Astrocyte (in vitro differentiated cells and primary cell): ENCODE measurements around the gene PIK3R6. TPM values are rescaled to one million over a fixed set of nuclear protein-coding genes. Genes with fewer than 3 reads are reported as not detected.
"Not testable (repeated sequence)": the region's sequence is repeated elsewhere in the genome, so short reads cannot be mapped to it uniquely, and the experiment has no call there.

Source experiments
- DNase-seq: peaks from one replicate; pipeline ENCODE4 v3.0.0-alpha.2; 2010; ENCODE audit warnings: low read depth
- FAIRE-seq: peaks from 2 replicates; lab custom pipeline; 2011; peaks lifted over from hg19 to GRCh38; lab: Jason Lieb, UNC
- H2AFZ ChIP-seq: 2 replicates; pipeline ENCODE4 v1.6.0; 2012; ENCODE audit warnings: low read depth, low read length, inconsistent platforms
- H3K27ac ChIP-seq: 2 replicates; pipeline ENCODE4 v1.5.1; 2011; ENCODE audit warnings: low read depth, low read length, inconsistent platforms
- H3K27me3 ChIP-seq: 2 replicates; pipeline ENCODE4 v1.6.0; 2011; ENCODE audit warnings: low read length, inconsistent platforms; ENCODE audit not compliant: insufficient read depth
- H3K36me3 ChIP-seq: 2 replicates; pipeline ENCODE4 v1.5.1; 2011; ENCODE audit warnings: low read length, inconsistent platforms; ENCODE audit not compliant: insufficient read depth
- H3K4me1 ChIP-seq: 2 replicates; pipeline ENCODE4 v1.5.1; 2011; ENCODE audit warnings: low read length, inconsistent platforms; ENCODE audit not compliant: insufficient read depth
- H3K4me2 ChIP-seq: 2 replicates; pipeline ENCODE4 v1.6.0; 2012; ENCODE audit warnings: low read length, inconsistent platforms
- H3K4me3 ChIP-seq: 2 replicates; pipeline ENCODE4 v1.5.1; 2011; ENCODE audit warnings: low read depth, mild to moderate bottlenecking, low read length, inconsistent platforms; ENCODE audit not compliant: insufficient read depth
- H3K79me2 ChIP-seq: 2 replicates; pipeline ENCODE4 v1.6.0; 2012; ENCODE audit warnings: mild to moderate bottlenecking, low read length, inconsistent platforms; ENCODE audit not compliant: insufficient read depth
- H3K9ac ChIP-seq: 2 replicates; pipeline ENCODE4 v1.6.0; 2012; ENCODE audit warnings: mild to moderate bottlenecking, low read length, inconsistent platforms
- H3K9me3 ChIP-seq: 2 replicates; pipeline ENCODE4 v1.5.1; 2012; ENCODE audit warnings: low read depth, mild to moderate bottlenecking, low read length, inconsistent platforms; ENCODE audit not compliant: insufficient read depth
- H4K20me1 ChIP-seq: 2 replicates; pipeline ENCODE4 v1.6.0; 2012; ENCODE audit warnings: low read length, inconsistent platforms; ENCODE audit not compliant: insufficient read depth
- H3K27ac Mint-ChIP-seq: one replicate; pipeline ENCODE4 v1.8.0; 2021; ENCODE audit warnings: mild to moderate bottlenecking, mixed read lengths; ENCODE audit not compliant: unreplicated experiment
- H3K27me3 Mint-ChIP-seq: one replicate; pipeline ENCODE4 v1.8.0; 2021; ENCODE audit warnings: low read depth, mixed read lengths; ENCODE audit not compliant: unreplicated experiment
- H3K36me3 Mint-ChIP-seq: one replicate; pipeline ENCODE4 v1.8.0; 2021; ENCODE audit warnings: low read depth, mixed read lengths; ENCODE audit not compliant: unreplicated experiment
- H3K4me1 Mint-ChIP-seq: one replicate; pipeline ENCODE4 v1.8.0; 2021; ENCODE audit warnings: low read depth, mixed read lengths; ENCODE audit not compliant: unreplicated experiment
- H3K4me3 Mint-ChIP-seq: one replicate; pipeline ENCODE4 v1.8.0; 2021; ENCODE audit warnings: mild to moderate bottlenecking, moderate library complexity, mixed read lengths; ENCODE audit not compliant: unreplicated experiment
- H3K9me3 Mint-ChIP-seq: one replicate; pipeline ENCODE4 v1.8.0; 2021; ENCODE audit warnings: mild to moderate bottlenecking, mixed read lengths; ENCODE audit not compliant: unreplicated experiment
- EZH2 ChIP-seq: IDR thresholded peaks from 2 replicates; pipeline ENCODE4 v1.6.1; 2012; ENCODE audit warnings: mild to moderate bottlenecking, low read length, inconsistent platforms; ENCODE audit not compliant: insufficient read depth
- total RNA-seq: library from RNA; stranded (reverse); gene quantifications from 2 replicates; pipeline ENCODE4 v1.2.1, GENCODE V29; 2021
- TF ChIP-seq, protein P1 (sequence below): IDR thresholded peaks from 2 replicates; pipeline ENCODE4 v1.5.1; 2011; ENCODE audit warnings: low read depth, mild to moderate bottlenecking, inconsistent platforms, low read length, moderate library complexity; ENCODE audit not compliant: insufficient read depth

Gene PIK3R6
- total RNA-seq, 1 donor from 2014 or later, result not detected

DNA sequence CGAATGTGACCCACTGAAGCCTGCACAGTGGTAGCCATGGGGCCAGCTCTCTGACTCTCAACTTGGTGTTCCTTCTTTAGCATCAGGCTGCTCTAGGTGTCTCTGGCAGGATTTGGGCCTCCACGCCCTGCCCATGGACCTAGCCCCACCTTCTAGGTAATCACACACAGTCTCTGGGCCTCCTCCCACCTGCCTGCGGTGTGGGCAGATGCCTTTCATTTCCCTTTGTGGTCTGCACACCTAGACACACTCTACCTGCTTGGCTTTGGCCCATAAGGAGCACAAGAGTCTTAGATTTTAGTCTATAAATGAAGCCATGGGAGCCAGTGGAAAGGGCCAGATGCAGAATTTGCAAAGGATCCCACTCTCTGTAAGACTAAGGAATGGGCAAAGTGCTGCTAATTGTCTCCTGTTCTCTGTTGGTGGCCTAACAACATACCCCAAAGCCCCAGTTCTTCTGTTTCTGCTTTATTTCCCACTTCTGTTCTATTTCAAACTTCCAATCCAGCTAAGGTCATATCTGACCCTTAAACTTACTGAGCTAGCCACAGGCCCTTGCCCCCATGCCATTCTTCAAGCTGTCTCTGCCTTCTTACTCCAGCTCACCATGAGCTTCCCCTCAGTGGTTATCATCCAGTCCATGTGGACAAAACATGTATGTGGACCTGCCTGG, 61.1 kb downstream of the PIK3R6 start:
- no peaks in the 10 kb centered on the region for H4K20me1 ChIP-seq
- no peaks in the 10 kb centered on the region for H3K4me1 ChIP-seq
- peaks cover 3% of the 10 kb centered on the region for H3K4me1 Mint-ChIP-seq
- peaks cover 6% of the 10 kb centered on the region for H3K27me3 ChIP-seq
- no peak overlapping the region for H3K9ac ChIP-seq
- H3K27ac Mint-ChIP-seq, result no peak overlapping the region
- FAIRE-seq, result no peak
- H3K79me2 ChIP-seq, result no peaks in the 10 kb centered on the region
- H3K27me3 Mint-ChIP-seq, result peaks cover 38% of the 10 kb centered on the region
- no peaks in the 10 kb centered on the region for H3K9me3 ChIP-seq
- peaks cover 4% of the 10 kb centered on the region for H3K36me3 Mint-ChIP-seq
- H3K4me3 ChIP-seq, result no peak overlapping the region
- TF ChIP-seq, protein P1, sequence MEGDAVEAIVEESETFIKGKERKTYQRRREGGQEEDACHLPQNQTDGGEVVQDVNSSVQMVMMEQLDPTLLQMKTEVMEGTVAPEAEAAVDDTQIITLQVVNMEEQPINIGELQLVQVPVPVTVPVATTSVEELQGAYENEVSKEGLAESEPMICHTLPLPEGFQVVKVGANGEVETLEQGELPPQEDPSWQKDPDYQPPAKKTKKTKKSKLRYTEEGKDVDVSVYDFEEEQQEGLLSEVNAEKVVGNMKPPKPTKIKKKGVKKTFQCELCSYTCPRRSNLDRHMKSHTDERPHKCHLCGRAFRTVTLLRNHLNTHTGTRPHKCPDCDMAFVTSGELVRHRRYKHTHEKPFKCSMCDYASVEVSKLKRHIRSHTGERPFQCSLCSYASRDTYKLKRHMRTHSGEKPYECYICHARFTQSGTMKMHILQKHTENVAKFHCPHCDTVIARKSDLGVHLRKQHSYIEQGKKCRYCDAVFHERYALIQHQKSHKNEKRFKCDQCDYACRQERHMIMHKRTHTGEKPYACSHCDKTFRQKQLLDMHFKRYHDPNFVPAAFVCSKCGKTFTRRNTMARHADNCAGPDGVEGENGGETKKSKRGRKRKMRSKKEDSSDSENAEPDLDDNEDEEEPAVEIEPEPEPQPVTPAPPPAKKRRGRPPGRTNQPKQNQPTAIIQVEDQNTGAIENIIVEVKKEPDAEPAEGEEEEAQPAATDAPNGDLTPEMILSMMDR, result no peak
- no peak for TF ChIP-seq EZH2
- no peaks in the 10 kb centered on the region for H3K36me3 ChIP-seq
- no peak for DNase-seq
- no peak overlapping the region for H3K4me2 ChIP-seq
- no peak overlapping the region for H2AFZ ChIP-seq
- H3K27ac ChIP-seq, result no peak overlapping the region
- H3K9me3 Mint-ChIP-seq, result peaks cover 14% of the 10 kb centered on the region
- H3K4me3 Mint-ChIP-seq, result peak overlapping the region; percentile 4

DNA sequence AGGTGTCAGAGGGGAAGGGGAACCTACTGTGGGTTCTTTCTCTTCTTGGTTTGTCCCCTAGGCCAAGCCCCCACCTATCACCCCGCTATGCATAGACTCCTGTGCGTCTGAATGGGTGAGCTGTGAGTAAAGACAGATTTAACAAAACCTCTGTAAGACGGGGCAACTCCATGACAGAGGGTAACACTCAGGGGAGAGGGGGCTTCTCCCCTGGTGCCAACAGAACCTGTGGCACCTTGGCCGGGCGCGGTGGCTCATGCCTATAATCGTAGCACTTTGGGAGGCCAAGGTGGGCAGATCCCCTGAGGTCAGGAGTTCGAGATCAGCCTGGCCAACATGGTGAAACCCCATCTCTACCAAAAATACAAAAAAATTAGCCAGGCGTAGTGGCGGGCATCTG, 62.1 kb downstream of the PIK3R6 start:
- Mint-ChIP-seq H3K27me3 (peaks cover 39% of the 10 kb centered on the region), H3K9me3 (peaks cover 14% of the 10 kb centered on the region)
- not testable (repeated sequence) for H3K4me1 ChIP-seq, H3K9ac ChIP-seq, H3K27ac Mint-ChIP-seq, H3K4me3 ChIP-seq, H3K4me3 Mint-ChIP-seq, H3K4me1 Mint-ChIP-seq, H2AFZ ChIP-seq, H3K79me2 ChIP-seq, DNase-seq, H3K9me3 ChIP-seq, FAIRE-seq, H3K4me2 ChIP-seq, H3K27ac ChIP-seq, H3K27me3 ChIP-seq, H3K36me3 ChIP-seq, H3K36me3 Mint-ChIP-seq, H4K20me1 ChIP-seq

DNA sequence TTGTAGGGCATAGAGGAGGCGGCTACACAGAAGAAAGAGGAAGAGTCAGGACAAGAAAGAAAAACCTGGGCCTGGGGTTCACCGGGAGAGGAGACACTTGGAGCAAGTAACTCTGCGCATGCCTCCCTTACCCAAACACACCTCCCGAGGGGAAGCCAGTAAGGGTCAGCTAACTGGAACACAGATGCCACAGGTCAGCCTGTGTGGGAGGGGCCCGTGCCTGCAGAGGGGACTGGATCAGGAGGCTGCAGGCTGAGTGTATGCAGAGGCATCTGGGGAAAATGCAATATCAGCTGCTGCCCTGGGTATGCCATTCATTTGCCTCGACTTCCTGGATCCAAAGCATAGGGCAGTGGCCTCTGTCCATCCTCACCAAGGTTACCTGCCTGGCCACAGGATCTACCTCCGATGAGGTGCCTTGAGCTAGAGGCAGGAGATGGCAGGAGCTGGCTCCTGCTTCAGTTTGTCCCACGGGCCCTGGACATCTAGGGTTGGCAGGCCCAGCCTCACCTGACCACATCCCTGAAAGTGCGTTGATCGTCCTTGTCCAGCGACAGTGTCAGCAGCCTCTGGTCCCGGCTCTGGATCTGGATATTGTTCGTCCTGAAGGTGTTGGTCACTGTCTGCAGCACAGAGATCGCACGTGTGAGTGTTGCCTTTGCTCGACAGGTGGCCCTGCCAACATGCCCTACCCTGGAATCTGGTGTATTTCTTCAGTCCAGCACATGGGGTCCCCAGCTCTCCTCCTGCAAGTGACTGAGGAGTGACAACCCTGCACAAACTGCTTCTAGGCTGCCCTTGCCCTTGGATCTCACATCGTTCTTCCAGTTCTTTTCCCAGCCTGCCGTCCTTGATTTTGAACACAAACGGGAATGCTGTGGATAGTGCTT, 63.7 kb downstream of the PIK3R6 start:
- DNase-seq (no peak), FAIRE-seq (no peak)
- no peak for TF ChIP-seq EZH2
- TF ChIP-seq, protein P1, result no peak
- Histone ChIP-seq H3K9ac (no peak overlapping the region), H3K79me2 (no peaks in the 10 kb centered on the region), H3K27ac (no peak overlapping the region), H2AFZ (no peak overlapping the region), H3K27me3 (peaks cover 7% of the 10 kb centered on the region), H3K4me1 (no peaks in the 10 kb centered on the region), H3K36me3 (no peaks in the 10 kb centered on the region), H4K20me1 (no peaks in the 10 kb centered on the region), H3K9me3 (no peaks in the 10 kb centered on the region), H3K4me2 (no peak overlapping the region), H3K4me3 (no peak overlapping the region)
- Mint-ChIP-seq H3K36me3 (peaks cover 4% of the 10 kb centered on the region), H3K4me1 (peaks cover 8% of the 10 kb centered on the region), H3K27ac (no peak overlapping the region), H3K4me3 (no peak overlapping the region), H3K27me3 (peaks cover 36% of the 10 kb centered on the region), H3K9me3 (peaks cover 9% of the 10 kb centered on the region)
